ENCODE measurements around the gene UBE2D1. TPM values are rescaled to one million over a fixed set of nuclear protein-coding genes. Genes with fewer than 3 reads are reported as not detected.
A peak's percentile ranks its signal among the peaks of the same experiment; 100 is the strongest.

Gene UBE2D1
- total RNA-seq, 1 experiment from 2014 or later: 13.6 TPM

- no peaks in the 10 kb centered on the region for H3K79me2 ChIP-seq (ENCODE audit: low read length)
Measured at GRCh38 chr10:58320351-58321049, 14.3 kb upstream of the UBE2D1 start.

GRCh38 chr10:58322072-58322834 lies 12.6 kb upstream of the UBE2D1 start:
- Histone ChIP-seq H3K9ac (ENCODE audit: low read length) (no peak overlapping the region), H3K9me2 (replicated peaks; ENCODE audit: low read length) (no peaks in the 10 kb centered on the region), H3K27ac (ENCODE audit: low read length) (no peak overlapping the region), H3K4me1 (ENCODE audit: insufficient read depth, low read length) (peaks cover 11% of the 10 kb centered on the region), H3K4me2 (ENCODE audit: low read length) (peak overlapping the region; percentile 17; the same call in 1 of the 2 replicates), H3F3A (ENCODE audit: low read length, unreplicated experiment) (no peaks in the 10 kb centered on the region), H4K20me1 (ENCODE audit: low read length) (no peaks in the 10 kb centered on the region), H3K4me3 (ENCODE audit: low read length) (no peak overlapping the region), H2AFZ (ENCODE audit: low read length) (peak overlapping the region; percentile 18; the same call in 1 of the 2 replicates), H3K36me3 (ENCODE audit: low read depth, low read length) (no peaks in the 10 kb centered on the region), H3K27me3 (ENCODE audit: low read length) (no peaks in the 10 kb centered on the region), H3K79me2 (ENCODE audit: low read length) (no peaks in the 10 kb centered on the region), H3K9me3 (ENCODE audit: low read length) (no peaks in the 10 kb centered on the region)
- POLR2A ChIA-PET (ENCODE audit: unreplicated experiment): no interaction called here
- BruUV-seq (replicated peaks): no TSS peak
- TF ChIP-seq EZH2phosphoT487 (IDR thresholded peaks at IDR 0.05; ENCODE audit: borderline replicate concordance, low read length) (no peak), CTCF (conservative IDR thresholded peaks at IDR 0.05; ENCODE audit: low read depth, low read length) (no peak)
- intact Hi-C loops (cut with micrococcal nuclease): no loop called here
- ATAC-seq (peak; percentile 32; the same call in 1 of the 2 replicates), DNase-seq (peak; percentile 37)
- CTCF ChIA-PET: no interaction called here

More at GRCh38 chr10:58320351-58321049, 14.3 kb upstream of the UBE2D1 start:
- Histone ChIP-seq H4K20me1 (ENCODE audit: low read length) (no peaks in the 10 kb centered on the region), H3K4me1 (ENCODE audit: insufficient read depth, low read length) (peaks cover 11% of the 10 kb centered on the region), H3K36me3 (ENCODE audit: low read depth, low read length) (no peaks in the 10 kb centered on the region), H3K4me3 (ENCODE audit: low read length) (no peak overlapping the region), H3K9ac (ENCODE audit: low read length) (no peak overlapping the region), H3K27me3 (ENCODE audit: low read length) (no peaks in the 10 kb centered on the region), H3K4me2 (ENCODE audit: low read length) (no peak overlapping the region), H2AFZ (ENCODE audit: low read length) (no peak overlapping the region), H3F3A (ENCODE audit: low read length, unreplicated experiment) (no peaks in the 10 kb centered on the region), H3K27ac (ENCODE audit: low read length) (no peak overlapping the region), H3K9me3 (ENCODE audit: low read length) (no peaks in the 10 kb centered on the region), H3K9me2 (replicated peaks; ENCODE audit: low read length) (no peaks in the 10 kb centered on the region)
- ATAC-seq: no peak
- no TSS peak for BruUV-seq (replicated peaks)
- ChIA-PET CTCF (no interaction called here), POLR2A (ENCODE audit: unreplicated experiment) (no interaction called here)
- TF ChIP-seq CTCF (conservative IDR thresholded peaks at IDR 0.05; ENCODE audit: low read depth, low read length): no peak
- no peak for TF ChIP-seq EZH2 (IDR thresholded peaks at IDR 0.05; ENCODE audit: low read length, unreplicated experiment)
- no peak for TF ChIP-seq EZH2phosphoT487 (IDR thresholded peaks at IDR 0.05; ENCODE audit: borderline replicate concordance, low read length)
- DNase-seq: no peak
- intact Hi-C loops (cut with micrococcal nuclease): no loop called here

GRCh38 chr10:58322835-58323209 lies 12.0 kb upstream of the UBE2D1 start:
- H3K9me2 ChIP-seq (replicated peaks; ENCODE audit: low read length): no peaks in the 10 kb centered on the region
- H3K4me2 ChIP-seq (ENCODE audit: low read length): peak overlapping the region; percentile 17; the same call in 1 of the 2 replicates
- ChIA-PET POLR2A (ENCODE audit: unreplicated experiment) (no interaction called here), CTCF (no interaction called here)
- intact Hi-C loops (cut with micrococcal nuclease): no loop called here
- no peak overlapping the region for H3K4me3 ChIP-seq (ENCODE audit: low read length)
- H2AFZ ChIP-seq (ENCODE audit: low read length): peak overlapping the region; percentile 18; the same call in 1 of the 2 replicates
- TF ChIP-seq CTCF (conservative IDR thresholded peaks at IDR 0.05; ENCODE audit: low read depth, low read length) (no peak), EZH2 (IDR thresholded peaks at IDR 0.05; ENCODE audit: low read length, unreplicated experiment) (no peak)
- no peak overlapping the region for H3K9ac ChIP-seq (ENCODE audit: low read length)
- no peaks in the 10 kb centered on the region for H3K27me3 ChIP-seq (ENCODE audit: low read length)
- H3F3A ChIP-seq (ENCODE audit: low read length, unreplicated experiment): no peaks in the 10 kb centered on the region
- no peak overlapping the region for H3K27ac ChIP-seq (ENCODE audit: low read length)
- DNase-seq (no peak), ATAC-seq (peak; percentile 62)
- H3K4me1 ChIP-seq (ENCODE audit: insufficient read depth, low read length): peaks cover 11% of the 10 kb centered on the region
- no TSS peak for BruUV-seq (replicated peaks)
- H4K20me1 ChIP-seq (ENCODE audit: low read length): no peaks in the 10 kb centered on the region
- no peaks in the 10 kb centered on the region for H3K79me2 ChIP-seq (ENCODE audit: low read length)
- no peaks in the 10 kb centered on the region for H3K9me3 ChIP-seq (ENCODE audit: low read length)
- H3K36me3 ChIP-seq (ENCODE audit: low read depth, low read length): no peaks in the 10 kb centered on the region
